ENCODE measurements around the gene CD46. TPM values are rescaled to one million over a fixed set of nuclear protein-coding genes. Genes with fewer than 3 reads are reported as not detected.

Gene CD46
- polyA plus RNA-seq, 1 donor from 2014 or later, result 393 TPM

DNA sequence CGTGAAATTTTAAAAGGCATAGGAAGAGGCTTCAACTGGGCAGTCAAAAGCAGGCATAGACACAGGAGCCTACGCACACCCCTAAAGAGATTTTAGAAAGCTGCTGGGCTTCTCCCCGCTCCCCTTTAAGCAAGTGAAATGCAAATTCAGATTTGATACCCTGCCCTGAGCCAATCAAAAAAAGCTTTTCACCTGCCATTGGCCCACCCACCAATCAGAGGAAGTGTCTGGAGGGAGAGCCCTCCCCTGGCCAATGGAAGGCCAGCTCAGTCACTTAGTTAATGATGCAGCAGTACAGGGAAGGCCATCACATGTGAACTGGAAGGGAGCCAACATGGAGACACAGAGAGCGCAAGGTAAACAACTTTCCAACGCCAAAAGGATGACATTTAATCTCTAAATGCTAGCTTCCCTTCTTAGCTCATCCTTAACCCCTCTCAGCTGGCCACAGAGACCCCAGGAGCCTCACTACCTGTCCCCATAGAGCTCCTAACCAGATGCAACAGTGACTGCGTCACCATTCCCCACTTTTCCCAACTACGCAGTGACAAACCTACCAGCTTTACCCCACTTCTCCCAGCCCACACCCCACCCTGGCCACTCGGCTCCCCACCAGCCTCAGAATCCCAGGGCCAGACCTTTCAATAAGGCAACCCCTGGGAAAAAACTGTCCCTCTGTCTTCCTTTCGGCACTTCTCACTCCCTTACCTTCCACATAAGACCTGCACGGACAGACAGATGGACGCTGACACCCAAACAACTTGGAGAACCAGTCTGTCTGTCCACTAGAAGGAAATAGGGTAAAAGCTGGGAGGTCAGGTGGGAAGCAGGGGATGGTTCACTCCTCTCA, 71.0 kb downstream of the CD46 start:
- Histone ChIP-seq H3K9ac (ENCODE audit: low read length) (no peak overlapping the region), H3K79me2 (replicated peaks; ENCODE audit: insufficient read depth, low read length) (no peaks in the 10 kb centered on the region), H3K4me3 (ENCODE audit: low read length) (no peak overlapping the region), H3K27ac (ENCODE audit: low read length) (no peak overlapping the region), H3K27me3 (ENCODE audit: insufficient read depth, low read depth, low read length) (no peaks in the 10 kb centered on the region), H3K36me3 (ENCODE audit: insufficient read depth, low read length) (no peaks in the 10 kb centered on the region), H3K9me2 (ENCODE audit: insufficient read depth, low read length) (no peaks in the 10 kb centered on the region), H3K4me2 (ENCODE audit: low read length) (no peak overlapping the region), H3F3A (ENCODE audit: insufficient read depth, low read length, poor library complexity, severe bottlenecking) (no peaks in the 10 kb centered on the region), H4K20me1 (ENCODE audit: insufficient read depth) (no peaks in the 10 kb centered on the region), H2AFZ (ENCODE audit: low read depth, low read length) (no peak overlapping the region), H3K9me3 (ENCODE audit: low read length) (no peaks in the 10 kb centered on the region)
- TF ChIP-seq SMC3 (conservative IDR thresholded peaks at IDR 0.05; ENCODE audit: poor library complexity), result no peak
- no peak for TF ChIP-seq EP300 (conservative IDR thresholded peaks at IDR 0.05; ENCODE audit: poor library complexity, severe bottlenecking)

GRCh38 chr1:207823531-207823879, 71.7 kb downstream of the CD46 start:
- H4K20me1 ChIP-seq (ENCODE audit: insufficient read depth), result no peaks in the 10 kb centered on the region
- no peak overlapping the region for H2AFZ ChIP-seq (ENCODE audit: low read depth, low read length)
- no peak overlapping the region for H3K27ac ChIP-seq (ENCODE audit: low read length)
- H3K9me3 ChIP-seq (ENCODE audit: low read length), result no peaks in the 10 kb centered on the region
- H3K9me2 ChIP-seq (ENCODE audit: insufficient read depth, low read length), result no peaks in the 10 kb centered on the region
- H3K4me3 ChIP-seq (ENCODE audit: low read length), result no peak overlapping the region
- H3F3A ChIP-seq (ENCODE audit: insufficient read depth, low read length, poor library complexity, severe bottlenecking), result no peaks in the 10 kb centered on the region
- no peaks in the 10 kb centered on the region for H3K79me2 ChIP-seq (replicated peaks; ENCODE audit: insufficient read depth, low read length)
- no peaks in the 10 kb centered on the region for H3K36me3 ChIP-seq (ENCODE audit: insufficient read depth, low read length)
- H3K4me2 ChIP-seq (ENCODE audit: low read length), result no peak overlapping the region
- H3K27me3 ChIP-seq (ENCODE audit: insufficient read depth, low read depth, low read length), result no peaks in the 10 kb centered on the region
- no peak overlapping the region for H3K9ac ChIP-seq (ENCODE audit: low read length)
- no peak for TF ChIP-seq EZH2 (IDR thresholded peaks at IDR 0.05; ENCODE audit: borderline replicate concordance, insufficient read depth, low read length, poor library complexity, severe bottlenecking)
- TF ChIP-seq, protein P1, sequence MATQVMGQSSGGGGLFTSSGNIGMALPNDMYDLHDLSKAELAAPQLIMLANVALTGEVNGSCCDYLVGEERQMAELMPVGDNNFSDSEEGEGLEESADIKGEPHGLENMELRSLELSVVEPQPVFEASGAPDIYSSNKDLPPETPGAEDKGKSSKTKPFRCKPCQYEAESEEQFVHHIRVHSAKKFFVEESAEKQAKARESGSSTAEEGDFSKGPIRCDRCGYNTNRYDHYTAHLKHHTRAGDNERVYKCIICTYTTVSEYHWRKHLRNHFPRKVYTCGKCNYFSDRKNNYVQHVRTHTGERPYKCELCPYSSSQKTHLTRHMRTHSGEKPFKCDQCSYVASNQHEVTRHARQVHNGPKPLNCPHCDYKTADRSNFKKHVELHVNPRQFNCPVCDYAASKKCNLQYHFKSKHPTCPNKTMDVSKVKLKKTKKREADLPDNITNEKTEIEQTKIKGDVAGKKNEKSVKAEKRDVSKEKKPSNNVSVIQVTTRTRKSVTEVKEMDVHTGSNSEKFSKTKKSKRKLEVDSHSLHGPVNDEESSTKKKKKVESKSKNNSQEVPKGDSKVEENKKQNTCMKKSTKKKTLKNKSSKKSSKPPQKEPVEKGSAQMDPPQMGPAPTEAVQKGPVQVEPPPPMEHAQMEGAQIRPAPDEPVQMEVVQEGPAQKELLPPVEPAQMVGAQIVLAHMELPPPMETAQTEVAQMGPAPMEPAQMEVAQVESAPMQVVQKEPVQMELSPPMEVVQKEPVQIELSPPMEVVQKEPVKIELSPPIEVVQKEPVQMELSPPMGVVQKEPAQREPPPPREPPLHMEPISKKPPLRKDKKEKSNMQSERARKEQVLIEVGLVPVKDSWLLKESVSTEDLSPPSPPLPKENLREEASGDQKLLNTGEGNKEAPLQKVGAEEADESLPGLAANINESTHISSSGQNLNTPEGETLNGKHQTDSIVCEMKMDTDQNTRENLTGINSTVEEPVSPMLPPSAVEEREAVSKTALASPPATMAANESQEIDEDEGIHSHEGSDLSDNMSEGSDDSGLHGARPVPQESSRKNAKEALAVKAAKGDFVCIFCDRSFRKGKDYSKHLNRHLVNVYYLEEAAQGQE (IDR thresholded peaks at IDR 0.05; ENCODE audit: borderline replicate concordance), result no peak
- TF ChIP-seq CTCF (IDR thresholded peaks at IDR 0.05; ENCODE audit: poor library complexity, severe bottlenecking), result no peak
- no peak for TF ChIP-seq TAF1 (IDR thresholded peaks at IDR 0.05; ENCODE audit: low read depth)
- TF ChIP-seq EP300 (conservative IDR thresholded peaks at IDR 0.05; ENCODE audit: poor library complexity, severe bottlenecking), result no peak
- TF ChIP-seq MXI1 (conservative IDR thresholded peaks at IDR 0.05; ENCODE audit: poor library complexity, severe bottlenecking), result no peak
- TF ChIP-seq SMC3 (conservative IDR thresholded peaks at IDR 0.05; ENCODE audit: poor library complexity), result no peak
- no peak for TF ChIP-seq RAD21 (conservative IDR thresholded peaks at IDR 0.05)
- no peak for TF ChIP-seq POLR2AphosphoS5 (IDR thresholded peaks at IDR 0.05)

Data from neural cell (in vitro differentiated cells).